GM12878 (cell line): ENCODE data around the gene ZNF296. TPM values are rescaled to one million over a fixed set of nuclear protein-coding genes. Genes with fewer than 3 reads are reported as not detected.

Experiments
- ATAC-seq: fragments of 200-7000 bp; cut with Tn5 transposase; 3 replicates; pipeline ENCODE4 v1.9.1; 2020; ENCODE audit warnings: mild to moderate bottlenecking, moderate library complexity
- BruUV-seq: library from RNA; stranded (reverse); fragments of 400-500 nt; replicated peaks from 2 replicates; lab custom pipeline; 2021; lab: Mats Ljungman, UMichigan
- CTCF ChIA-PET: fragments of 300-600 bp; sonication (Branson Sonifier 250); formaldehyde crosslinking; extraction: SDS; loops from one replicate; lab custom pipeline; 2021; ENCODE audit warnings: inconsistent platforms; lab: Yijun Ruan, JAX
- POLR2A ChIA-PET: fragments of 350-600 bp; formaldehyde crosslinking; extraction: SDS; loops from one replicate; lab custom pipeline; 2021; ENCODE audit warnings: inconsistent platforms; lab: Charles Lee
- RAD21 ChIA-PET: fragments of 300-600 bp; sonication (Branson Sonifier 250); formaldehyde crosslinking; loops from one replicate; lab custom pipeline; 2023; ENCODE audit warnings: antibody characterized with exemption; ENCODE audit not compliant: unreplicated experiment; lab: Charles Lee
- SMC1A ChIA-PET: fragments of 300-600 bp; sonication (Branson Sonifier 250); formaldehyde crosslinking; loops from one replicate; lab custom pipeline; 2023; ENCODE audit not compliant: unreplicated experiment, uncharacterized antibody; lab: Charles Lee
- DNase-seq: peaks from one replicate; pipeline ENCODE4 v3.0.0-alpha.2; 2011; ENCODE audit warnings: low read depth, low spot score
- FAIRE-seq: peaks from 3 replicates; lab custom pipeline; 2011; peaks lifted over from hg19 to GRCh38; lab: Jason Lieb, UNC
- H2AFZ ChIP-seq: 2 replicates; pipeline ENCODE4 v1.6.0; 2011; ENCODE audit warnings: low read depth, low read length, control low read depth; ENCODE audit not compliant: control insufficient read depth
- H3K27ac ChIP-seq: 2 replicates; pipeline ENCODE4 v1.5.1; 2011; ENCODE audit warnings: control low read depth; ENCODE audit not compliant: control insufficient read depth, insufficient read depth
- H3K27me3 ChIP-seq, 2 experiments: replicated peaks in 1 of 2; 2 replicates each; pipeline versions ENCODE4 v1.6.0 to v1.6.1; 2011; ENCODE audit warnings: low read length in 1 of 2; ENCODE audit not compliant: control insufficient read depth in 2 of 2, insufficient read depth in 2 of 2
- H3K36me3 ChIP-seq, 2 experiments: 2 replicates each; pipeline ENCODE4 v1.5.1; 2011; ENCODE audit warnings: low read length in 1 of 2; ENCODE audit not compliant: control insufficient read depth in 2 of 2, insufficient read depth in 2 of 2
- H3K4me1 ChIP-seq: 2 replicates; pipeline ENCODE4 v1.6.1; 2011; ENCODE audit warnings: mild to moderate bottlenecking, low read length, moderate library complexity, mixed read lengths; ENCODE audit not compliant: control insufficient read depth, insufficient read depth
- H3K4me2 ChIP-seq: 2 replicates; pipeline ENCODE4 v1.6.0; 2011; ENCODE audit warnings: control low read depth; ENCODE audit not compliant: control insufficient read depth, insufficient read depth
- H3K4me3 ChIP-seq: fragments of 200-600 bp; sonication (generic); 2 replicates; pipeline ENCODE4 v1.5.1; 2016
- H3K79me2 ChIP-seq: 2 replicates; pipeline ENCODE4 v1.6.0; 2011; ENCODE audit warnings: low read length; ENCODE audit not compliant: control insufficient read depth, insufficient read depth
- H3K9ac ChIP-seq: 2 replicates; pipeline ENCODE4 v1.8.0; 2011; ENCODE audit warnings: low read length, control low read depth, mixed read lengths; ENCODE audit not compliant: control insufficient read depth, insufficient read depth
- H3K9me3 ChIP-seq: replicated peaks from 3 replicates; pipeline ENCODE4 v1.5.1; 2011; ENCODE audit warnings: mild to moderate bottlenecking, low read length; ENCODE audit not compliant: control insufficient read depth, insufficient read depth
- H4K20me1 ChIP-seq: 2 replicates; pipeline ENCODE4 v1.6.0; 2011; ENCODE audit not compliant: control insufficient read depth, insufficient read depth
- CHD1 ChIP-seq: IDR thresholded peaks from 2 replicates; pipeline ENCODE4 v1.6.1; 2012; ENCODE audit warnings: low read depth, low read length, improper control_type of control experiment
- EGR1 ChIP-seq, 2 experiments: IDR thresholded peaks; 1 replicate in 1 of 2; 2 replicates in 1 of 2; pipeline ENCODE4 v1.6.1; 2011 to 2012; ENCODE audit warnings: low read depth in 2 of 2, low read length in 2 of 2, borderline replicate concordance in 1 of 2, mild to moderate bottlenecking in 1 of 2, moderate library complexity in 1 of 2
- FOS ChIP-seq: IDR thresholded peaks from 3 replicates; pipeline ENCODE4 v1.6.1; 2011; ENCODE audit warnings: borderline replicate concordance; ENCODE audit not compliant: insufficient read length; ENCODE audit errors: extremely low read depth
- IKZF1 ChIP-seq: fragments of 450-650 bp; conservative IDR thresholded peaks from 2 replicates; pipeline ENCODE4 v1.6.1; 2017; ENCODE audit warnings: antibody characterized with exemption, mild to moderate bottlenecking
- IKZF2 ChIP-seq, 2 experiments: fragments of 450-650 bp; IDR thresholded peaks; 2 replicates each; pipeline ENCODE4 v1.6.1; 2017; ENCODE audit warnings: mild to moderate bottlenecking in 2 of 2, moderate library complexity in 2 of 2
- IRF5 ChIP-seq: fragments of 450-650 bp; IDR thresholded peaks from 2 replicates; pipeline ENCODE4 v1.6.1; 2017; ENCODE audit warnings: borderline replicate concordance
- KDM1A ChIP-seq: fragments of 200-600 bp; sonication (generic); IDR thresholded peaks from 2 replicates; pipeline ENCODE4 v1.6.1; 2016; ENCODE audit warnings: borderline replicate concordance
- MEF2B ChIP-seq: fragments of 450-650 bp; IDR thresholded peaks from 2 replicates; pipeline ENCODE4 v1.6.1; 2018; ENCODE audit warnings: mild to moderate bottlenecking, moderate library complexity; ENCODE audit not compliant: partially characterized antibody, poor library complexity, severe bottlenecking
- NFIC ChIP-seq: IDR thresholded peaks from 2 replicates; pipeline ENCODE4 v1.6.1; 2012; ENCODE audit warnings: low read depth, mild to moderate bottlenecking, inconsistent platforms, low read length, moderate library complexity
- NR2F1 ChIP-seq: fragments of 450-650 bp; conservative IDR thresholded peaks from 2 replicates; pipeline ENCODE4 v1.6.1; 2017; ENCODE audit warnings: mild to moderate bottlenecking
- PAX5 ChIP-seq: IDR thresholded peaks from 2 replicates; pipeline ENCODE4 v1.6.1; 2011; ENCODE audit warnings: low read depth, low read length, borderline replicate concordance
- RCOR1 ChIP-seq: conservative IDR thresholded peaks from 2 replicates; pipeline ENCODE4 v1.6.1; 2012; ENCODE audit warnings: low read depth, low read length, improper control_type of control experiment
- SMARCA5 ChIP-seq: fragments of 450-650 bp; IDR thresholded peaks from 2 replicates; pipeline ENCODE4 v1.6.1; 2017; ENCODE audit warnings: mild to moderate bottlenecking
- WRNIP1 ChIP-seq: IDR thresholded peaks from 2 replicates; pipeline ENCODE4 v1.6.1; 2011; ENCODE audit warnings: low read depth, low read length, improper control_type of control experiment, borderline replicate concordance
- WGBS: methylation state at CpG from one replicate; pipeline ENCODE4 v1.1.6; 2016; ENCODE audit warnings: low lambda C conversion rate; ENCODE audit not compliant: insufficient replicate concordance, insufficient coverage; ENCODE audit errors: missing lambda C conversion rate; 5-methylcytosine and 5-hydroxymethylcytosine counted together
- in situ Hi-C: fragments of 300-500 bp; cut with MboI; formaldehyde crosslinking; loops from 9 replicates; pipeline ENCODE4 v1.14.3; 2018; ENCODE audit warnings: mixed read lengths
- intact Hi-C: fragments of 100-400 bp; cut with micrococcal nuclease; formaldehyde crosslinking; loops from one replicate; pipeline ENCODE4 v1.14.2; 2022; ENCODE audit not compliant: unreplicated experiment
- polyA plus RNA-seq, 11 experiments: library from polyadenylated mRNA; depleted of rRNA in 4 of 11; unstranded in 6 of 11; stranded (reverse) in 5 of 11; fragments of >200 nt; fragmentation: Nextera tagmentation in 4 of 11; fragmentation: Illumina TruSeq in 1 of 11; extraction: Ambion mirVana in 4 of 11; extraction: Trizol in 1 of 11; gene quantifications; 1 replicate in 1 of 11; 2 replicates in 10 of 11; pipeline versions ENCODE4 v1.2.1 to v1.2.3, GENCODE V29; 2011 to 2016; ENCODE audit warnings: inconsistent platforms in 2 of 11, missing spikeins in 2 of 11, low read depth in 1 of 11
- total RNA-seq, 4 experiments: library from RNA; depleted of rRNA in 3 of 4; stranded (reverse); fragments of >200 nt in 3 of 4; fragmentation: Illumina TruSeq in 1 of 4; extraction: Trizol in 1 of 4; gene quantifications; 2 replicates each; pipeline versions ENCODE4 v1.2.1 to v1.2.3, GENCODE V29; 2013 to 2021
- TF ChIP-seq, protein P1 (sequence below): fragments of 450-650 bp; IDR thresholded peaks from 2 replicates; pipeline ENCODE4 v1.6.1; 2017; ENCODE audit warnings: mild to moderate bottlenecking
- TF ChIP-seq, protein P2 (sequence below): fragments of 450-650 bp; IDR thresholded peaks from 2 replicates; pipeline ENCODE4 v1.6.1; 2016; ENCODE audit warnings: mild to moderate bottlenecking, moderate library complexity, borderline replicate concordance

The ZNF296 gene
- total and polyA plus RNA-seq, 10 of the 15 experiments (the other 5 are each of a cell fraction or from before 2014, with no cell fraction given): 0.44 to 23.6 (median 3.5) TPM; not detected in 1

DNA sequence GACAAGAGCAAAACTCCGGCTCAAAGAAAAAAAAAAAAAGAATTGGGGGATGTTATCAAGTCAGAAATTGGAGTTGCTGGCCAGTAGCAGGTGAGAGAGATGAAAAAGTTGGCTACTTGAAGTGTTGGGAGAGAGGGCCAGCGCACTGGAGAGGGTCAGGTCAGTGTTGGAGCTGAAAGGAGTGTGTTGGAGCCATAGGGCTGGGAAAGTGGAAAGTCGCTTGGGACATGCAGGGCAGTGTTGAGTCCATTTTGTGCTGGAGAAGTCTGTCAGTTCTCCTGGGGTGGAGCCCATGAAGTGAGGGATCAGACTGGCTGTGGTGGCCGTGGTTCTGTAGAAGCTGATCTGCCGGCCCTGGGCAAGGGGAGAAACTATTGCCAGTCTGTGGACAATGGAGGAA is 18.4 kb upstream of the ZNF296 start:
- no TSS peak for BruUV-seq
- H3K27ac ChIP-seq: no peak overlapping the region; the same call in 1 of the 2 replicates
- FAIRE-seq (no peak), DNase-seq (no peak), ATAC-seq (no peak)
- CTCF ChIA-PET: interaction anchor here (0.7 to 1.5 kb wide), 2 partner anchors 30 to 37 kb away, joined by 3 to 5 read pairs; no protein-coding TSS in a partner anchor
- in situ Hi-C loops: no loop called here
- H3K4me2 ChIP-seq: peak overlapping the region; percentile 48
- H3K9me3 ChIP-seq: peaks cover 2% of the 10 kb centered on the region; the same call in 2 of the 3 replicates
- SMC1A ChIA-PET: interaction anchor here (1.0 kb wide), 1 partner anchor 49 kb away, joined by 3 read pairs; no protein-coding TSS in a partner anchor
- peaks cover 6% of the 10 kb centered on the region; the same call in 1 of the 2 replicates for H4K20me1 ChIP-seq
- H3K79me2 ChIP-seq: peaks cover 64% of the 10 kb centered on the region
- peaks cover 9% of the 10 kb centered on the region for H3K4me1 ChIP-seq
- intact Hi-C loops: loop anchor here (5.0 to 10.0 kb wide), 3 partner anchors 83 to 390 kb away; partner anchors contain the start of genes BLOC1S3 and TRAPPC6A
- no peaks in the 10 kb centered on the region for H3K27me3 ChIP-seq
- POLR2A ChIA-PET: interaction anchor here (0.8 kb wide), 1 partner anchor 24 kb away, joined by 3 read pairs; no protein-coding TSS in a partner anchor
- H3K4me3 ChIP-seq: peak overlapping the region; percentile 93
- WGBS: 96% methylated on average over 5 of the region's 5 CpGs
- RAD21 ChIA-PET: interaction anchor here (1.2 kb wide), 1 partner anchor 92 kb away, joined by 3 read pairs; no protein-coding TSS in a partner anchor
- no peak overlapping the region for H2AFZ ChIP-seq
- peak overlapping the region; percentile 97; the same call in 1 of the 2 replicates for H3K9ac ChIP-seq
- peaks cover 9 to 15% of the 10 kb centered on the region in 2 experiments for H3K36me3 ChIP-seq
- no peak for TF ChIP-seq WRNIP1
- no peak for TF ChIP-seq NR2F1
- TF ChIP-seq, protein P1, sequence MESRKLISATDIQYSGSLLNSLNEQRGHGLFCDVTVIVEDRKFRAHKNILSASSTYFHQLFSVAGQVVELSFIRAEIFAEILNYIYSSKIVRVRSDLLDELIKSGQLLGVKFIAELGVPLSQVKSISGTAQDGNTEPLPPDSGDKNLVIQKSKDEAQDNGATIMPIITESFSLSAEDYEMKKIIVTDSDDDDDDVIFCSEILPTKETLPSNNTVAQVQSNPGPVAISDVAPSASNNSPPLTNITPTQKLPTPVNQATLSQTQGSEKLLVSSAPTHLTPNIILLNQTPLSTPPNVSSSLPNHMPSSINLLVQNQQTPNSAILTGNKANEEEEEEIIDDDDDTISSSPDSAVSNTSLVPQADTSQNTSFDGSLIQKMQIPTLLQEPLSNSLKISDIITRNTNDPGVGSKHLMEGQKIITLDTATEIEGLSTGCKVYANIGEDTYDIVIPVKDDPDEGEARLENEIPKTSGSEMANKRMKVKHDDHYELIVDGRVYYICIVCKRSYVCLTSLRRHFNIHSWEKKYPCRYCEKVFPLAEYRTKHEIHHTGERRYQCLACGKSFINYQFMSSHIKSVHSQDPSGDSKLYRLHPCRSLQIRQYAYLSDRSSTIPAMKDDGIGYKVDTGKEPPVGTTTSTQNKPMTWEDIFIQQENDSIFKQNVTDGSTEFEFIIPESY: no peak
- no peak for TF ChIP-seq PAX5
- TF ChIP-seq IKZF2 (IDR thresholded peaks at IDR 0.05): no peak
- TF ChIP-seq EGR1 (IDR thresholded peaks at IDR 0.05; ENCODE audit: borderline replicate concordance in 1 of 2, low read depth in 2 of 2, low read length in 2 of 2): no peak
- TF ChIP-seq SMARCA5: no peak
- no peak for TF ChIP-seq IKZF1
- TF ChIP-seq CHD1: no peak
- no peak for TF ChIP-seq MEF2B
- no peak for TF ChIP-seq NFIC
- no peak for TF ChIP-seq RCOR1
- TF ChIP-seq KDM1A: no peak
- TF ChIP-seq, protein P2, sequence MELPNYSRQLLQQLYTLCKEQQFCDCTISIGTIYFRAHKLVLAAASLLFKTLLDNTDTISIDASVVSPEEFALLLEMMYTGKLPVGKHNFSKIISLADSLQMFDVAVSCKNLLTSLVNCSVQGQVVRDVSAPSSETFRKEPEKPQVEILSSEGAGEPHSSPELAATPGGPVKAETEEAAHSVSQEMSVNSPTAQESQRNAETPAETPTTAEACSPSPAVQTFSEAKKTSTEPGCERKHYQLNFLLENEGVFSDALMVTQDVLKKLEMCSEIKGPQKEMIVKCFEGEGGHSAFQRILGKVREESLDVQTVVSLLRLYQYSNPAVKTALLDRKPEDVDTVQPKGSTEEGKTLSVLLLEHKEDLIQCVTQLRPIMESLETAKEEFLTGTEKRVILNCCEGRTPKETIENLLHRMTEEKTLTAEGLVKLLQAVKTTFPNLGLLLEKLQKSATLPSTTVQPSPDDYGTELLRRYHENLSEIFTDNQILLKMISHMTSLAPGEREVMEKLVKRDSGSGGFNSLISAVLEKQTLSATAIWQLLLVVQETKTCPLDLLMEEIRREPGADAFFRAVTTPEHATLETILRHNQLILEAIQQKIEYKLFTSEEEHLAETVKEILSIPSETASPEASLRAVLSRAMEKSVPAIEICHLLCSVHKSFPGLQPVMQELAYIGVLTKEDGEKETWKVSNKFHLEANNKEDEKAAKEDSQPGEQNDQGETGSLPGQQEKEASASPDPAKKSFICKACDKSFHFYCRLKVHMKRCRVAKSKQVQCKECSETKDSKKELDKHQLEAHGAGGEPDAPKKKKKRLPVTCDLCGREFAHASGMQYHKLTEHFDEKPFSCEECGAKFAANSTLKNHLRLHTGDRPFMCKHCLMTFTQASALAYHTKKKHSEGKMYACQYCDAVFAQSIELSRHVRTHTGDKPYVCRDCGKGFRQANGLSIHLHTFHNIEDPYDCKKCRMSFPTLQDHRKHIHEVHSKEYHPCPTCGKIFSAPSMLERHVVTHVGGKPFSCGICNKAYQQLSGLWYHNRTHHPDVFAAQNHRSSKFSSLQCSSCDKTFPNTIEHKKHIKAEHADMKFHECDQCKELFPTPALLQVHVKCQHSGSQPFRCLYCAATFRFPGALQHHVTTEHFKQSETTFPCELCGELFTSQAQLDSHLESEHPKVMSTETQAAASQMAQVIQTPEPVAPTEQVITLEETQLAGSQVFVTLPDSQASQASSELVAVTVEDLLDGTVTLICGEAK: no peak
- TF ChIP-seq FOS: no peak
- no peak for TF ChIP-seq IRF5
